ENCODE data around the gene GPATCH8. TPM values are rescaled to one million over a fixed set of nuclear protein-coding genes. Genes with fewer than 3 reads are reported as not detected.
A peak's percentile ranks its signal among the peaks of the same experiment; 100 is the strongest.
"Not testable (repeated sequence)": the region's sequence is repeated elsewhere in the genome, so short reads cannot be mapped to it uniquely, and the experiment has no call there.

Gene GPATCH8
- total RNA-seq, 1 experiment from 2014 or later = 20.0 TPM

DNA sequence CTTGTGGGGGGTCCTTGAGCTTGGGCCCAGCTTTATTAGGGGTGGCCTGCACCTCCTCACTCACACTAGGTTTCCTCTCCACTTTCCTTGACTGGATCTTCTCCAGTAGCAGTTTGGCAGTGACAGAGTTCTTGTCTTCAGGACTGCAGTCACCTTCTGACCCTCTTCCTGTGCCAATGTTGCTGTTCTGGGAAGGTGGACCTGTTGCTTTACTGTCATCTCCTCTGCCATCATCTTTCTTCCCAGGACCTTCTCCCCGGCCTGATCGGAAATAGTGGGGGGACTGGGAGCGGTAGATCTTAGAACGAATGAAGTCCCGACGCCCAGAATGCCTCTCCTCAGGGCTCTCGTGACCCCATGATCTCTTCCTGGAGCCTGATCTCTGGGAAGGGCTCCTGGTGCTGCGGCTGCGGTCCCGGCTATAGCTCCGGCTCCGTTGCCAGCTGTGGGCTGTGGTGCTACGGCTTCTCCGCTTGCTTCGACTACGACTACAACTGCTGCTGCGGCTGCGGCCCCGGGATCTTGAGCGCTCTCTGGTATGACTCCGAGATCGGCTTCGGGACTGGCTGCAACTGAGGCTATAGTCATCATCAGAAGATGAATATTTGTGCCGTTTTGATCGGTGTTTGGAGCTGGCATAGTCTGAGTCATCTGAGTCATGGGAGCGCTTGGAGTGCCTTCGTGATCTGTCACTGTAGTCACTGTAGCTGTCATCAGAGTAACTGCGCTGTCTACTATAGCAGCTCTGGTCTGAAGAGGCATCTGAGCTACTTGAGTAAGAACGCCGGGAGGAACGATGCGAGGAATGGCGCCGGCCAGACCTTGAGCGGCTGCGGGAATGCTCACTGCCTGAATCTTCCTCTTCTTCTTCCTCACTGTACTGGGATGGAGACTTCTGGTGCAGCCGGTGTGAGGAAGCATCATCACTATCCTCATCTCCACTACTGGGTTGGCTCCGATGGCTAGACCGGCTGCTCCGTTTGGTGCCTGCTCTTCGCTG is 104.2 kb downstream of the GPATCH8 start:
- DNase-seq (ENCODE audit: extremely low read depth, low read depth) = no peak

DNA sequence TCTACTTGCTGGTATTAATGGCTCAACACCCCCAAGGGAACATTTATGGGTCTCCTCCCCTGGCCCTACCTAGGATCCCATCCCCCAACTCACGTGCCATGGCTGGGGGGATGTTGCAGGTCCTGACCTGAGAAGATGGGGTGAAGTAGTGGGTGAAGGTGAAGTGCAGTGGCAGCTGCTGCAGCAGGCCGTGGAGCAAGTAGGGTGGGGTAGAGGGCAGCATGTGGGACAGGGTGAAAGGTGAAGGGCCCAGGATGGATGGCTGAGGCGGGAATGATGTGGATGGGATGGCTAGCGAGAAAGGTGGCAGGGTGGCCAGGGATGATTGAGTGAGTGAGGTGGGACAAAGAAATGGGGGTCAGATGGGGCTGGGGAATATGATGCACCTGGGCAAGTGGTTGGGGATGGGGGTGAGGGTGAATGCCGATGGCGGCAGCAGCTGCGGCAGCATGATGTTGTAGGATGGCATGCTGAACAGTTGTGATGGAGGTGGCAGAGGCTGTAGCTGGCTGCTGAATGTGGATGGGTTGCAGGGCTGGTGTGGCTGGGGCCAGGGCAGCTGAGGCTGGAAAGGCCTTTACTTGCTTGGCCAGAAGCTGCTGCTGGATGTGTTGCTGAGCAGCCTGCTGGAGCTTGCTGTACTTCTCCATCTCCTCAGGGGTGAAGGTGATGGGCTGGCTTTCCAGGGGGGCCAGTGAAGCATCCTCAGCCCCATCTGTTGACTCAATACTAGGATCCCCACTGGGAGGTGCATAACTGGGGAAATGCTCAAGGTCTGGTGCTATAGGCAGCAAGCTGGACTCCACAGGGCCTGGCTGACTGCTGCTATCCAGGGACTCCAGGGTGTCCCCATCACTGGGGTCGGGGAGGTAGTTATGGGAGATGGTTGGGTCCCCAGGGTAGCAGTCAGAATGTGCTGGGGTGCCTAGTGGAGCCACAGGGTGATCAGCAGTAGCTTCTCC is 105.4 kb downstream of the GPATCH8 start:
- no peak for DNase-seq (ENCODE audit: extremely low read depth, low read depth)

DNA sequence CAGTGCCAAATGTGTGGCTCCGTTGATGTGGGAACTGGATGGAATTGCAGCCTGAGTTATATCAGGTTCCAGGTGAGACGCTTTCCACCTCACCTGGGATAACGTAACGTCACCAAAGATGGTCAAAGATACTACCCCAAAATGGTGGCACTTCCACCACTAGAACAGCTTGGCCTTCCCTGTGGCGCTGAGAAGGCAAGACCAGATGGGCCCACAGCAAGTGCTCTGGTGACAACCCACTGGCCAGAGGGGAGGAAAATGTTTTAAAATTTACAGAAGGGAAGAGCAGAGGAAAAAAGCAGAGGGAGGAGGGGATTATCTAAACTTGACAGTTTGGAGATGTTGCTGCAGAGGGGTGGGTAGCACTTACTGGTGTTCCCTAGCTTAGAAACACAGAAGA is 106.3 kb downstream of the GPATCH8 start:
- no peak for DNase-seq (ENCODE audit: extremely low read depth, low read depth)

DNA sequence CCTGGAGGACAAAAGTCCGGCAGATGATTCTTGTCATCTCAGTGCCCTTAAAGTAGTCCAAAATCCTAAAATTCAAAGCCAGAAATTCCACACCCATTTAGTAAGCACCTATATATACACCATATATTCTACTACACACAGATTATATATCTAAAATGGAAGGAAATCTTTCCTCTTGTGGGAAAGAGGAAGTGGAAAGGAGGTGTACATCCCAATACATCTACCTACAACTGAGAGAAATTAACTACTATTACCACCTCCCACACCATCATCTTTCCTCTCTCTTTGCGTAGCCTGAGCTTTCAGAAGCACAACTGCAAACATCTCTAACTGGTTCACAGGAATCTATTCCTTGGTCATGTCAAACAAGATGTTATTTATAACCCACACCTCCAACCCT is 108.4 kb downstream of the GPATCH8 start:
- DNase-seq (ENCODE audit: extremely low read depth, low read depth) = no peak

DNA sequence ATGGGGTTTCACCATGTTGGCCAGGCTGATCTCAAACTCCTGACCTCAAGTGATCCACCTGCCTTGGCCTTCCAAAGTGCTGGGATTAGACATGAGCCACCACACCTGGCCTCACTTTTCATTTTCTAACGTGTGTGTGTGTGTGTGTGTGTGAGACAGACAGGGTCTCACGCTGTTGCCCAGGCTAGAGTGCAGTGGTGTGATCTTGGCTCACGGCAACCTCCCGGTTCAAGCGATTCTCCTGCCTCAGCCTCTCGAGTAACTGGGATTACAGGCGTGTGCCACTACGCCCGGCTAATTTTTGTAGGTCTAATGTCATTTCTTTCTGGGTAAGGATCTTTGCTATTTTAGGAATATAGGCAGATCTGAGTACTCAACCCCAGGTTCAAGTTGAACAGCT is 109.1 kb downstream of the GPATCH8 start:
- DNase-seq (ENCODE audit: extremely low read depth, low read depth) = not testable (repeated sequence)

DNA sequence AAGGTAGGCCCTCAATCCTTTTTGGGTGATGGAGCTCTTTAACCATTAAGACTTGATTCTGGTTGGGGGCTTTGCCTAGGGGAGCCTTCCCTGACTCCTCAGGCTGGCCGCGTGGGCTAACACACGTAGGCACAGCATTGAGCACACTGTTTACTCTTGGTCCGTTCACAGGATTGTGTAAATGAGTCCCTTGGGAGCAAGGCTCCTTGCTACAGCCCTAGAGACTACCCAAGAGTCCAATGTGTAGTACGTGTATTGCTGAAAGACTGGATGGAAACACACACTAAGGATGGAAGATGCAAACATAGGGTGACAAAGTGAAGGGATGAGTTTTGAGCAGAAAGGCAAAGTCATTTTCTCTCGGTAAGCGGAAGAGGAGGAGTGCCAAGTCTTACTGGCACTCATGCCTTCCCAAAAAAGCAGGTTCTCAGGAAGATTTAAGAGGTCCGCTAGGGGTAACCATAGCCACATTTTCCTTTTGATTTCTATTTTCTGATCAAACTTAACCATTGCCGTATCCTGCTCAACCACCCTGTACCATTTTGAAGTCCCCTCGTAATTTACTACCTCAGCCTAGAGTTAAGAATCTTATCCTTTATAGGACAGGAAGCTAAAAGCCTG is 112.8 kb downstream of the GPATCH8 start:
- peak; percentile 80 for DNase-seq (ENCODE audit: extremely low read depth, low read depth)

DNA sequence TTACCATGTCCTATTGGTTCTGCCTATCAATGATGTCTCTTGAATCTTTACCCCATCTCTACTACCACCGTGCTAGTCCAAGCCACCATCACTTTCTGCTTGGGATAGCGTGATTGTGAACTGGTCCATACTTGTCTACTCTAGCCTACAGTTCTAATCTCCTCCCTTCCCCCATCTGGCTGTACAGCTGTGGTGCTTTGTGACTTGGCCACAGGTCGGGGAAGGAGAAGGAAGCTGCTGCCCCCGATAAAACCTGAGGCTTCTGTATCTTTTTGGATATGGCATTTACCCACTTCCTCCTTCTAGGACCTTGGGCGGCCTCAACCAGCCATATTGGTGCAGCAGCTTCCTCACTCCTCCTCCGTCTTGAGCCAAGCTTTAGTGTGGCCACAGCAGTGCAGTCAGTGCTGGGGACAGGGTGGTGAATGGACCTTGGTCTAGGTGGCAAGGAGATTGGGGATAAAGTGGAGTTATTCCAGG is 113.4 kb downstream of the GPATCH8 start:
- no peak for DNase-seq (ENCODE audit: extremely low read depth, low read depth)

DNA sequence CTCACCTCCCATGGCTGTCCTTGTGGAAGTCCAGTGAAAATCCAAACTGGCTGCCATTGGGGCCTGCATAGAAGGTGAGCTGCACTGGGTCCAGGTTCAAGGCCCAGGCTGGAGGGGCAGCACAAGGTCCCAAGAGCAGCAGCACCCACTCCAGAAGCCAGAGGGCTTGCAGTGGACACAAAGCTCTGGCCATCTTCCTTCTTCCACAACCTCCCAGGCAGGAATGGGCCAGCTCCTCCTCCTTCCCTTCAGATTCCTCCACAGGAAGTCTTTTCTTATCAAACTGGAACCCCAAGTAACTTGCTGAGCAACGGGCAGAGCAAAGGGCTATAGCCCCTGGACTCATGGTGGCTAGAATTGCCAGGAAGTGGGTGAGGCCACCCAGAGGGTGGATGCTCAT is 113.9 kb downstream of the GPATCH8 start, which contains the start of gene ITGA2B:
Gene ITGA2B (minus strand): TSS at position 369 of the 400 bp plus-strand sequence. CDS start 176 bp downstream, at position 193.
- no peak for DNase-seq (ENCODE audit: extremely low read depth, low read depth)

DNA sequence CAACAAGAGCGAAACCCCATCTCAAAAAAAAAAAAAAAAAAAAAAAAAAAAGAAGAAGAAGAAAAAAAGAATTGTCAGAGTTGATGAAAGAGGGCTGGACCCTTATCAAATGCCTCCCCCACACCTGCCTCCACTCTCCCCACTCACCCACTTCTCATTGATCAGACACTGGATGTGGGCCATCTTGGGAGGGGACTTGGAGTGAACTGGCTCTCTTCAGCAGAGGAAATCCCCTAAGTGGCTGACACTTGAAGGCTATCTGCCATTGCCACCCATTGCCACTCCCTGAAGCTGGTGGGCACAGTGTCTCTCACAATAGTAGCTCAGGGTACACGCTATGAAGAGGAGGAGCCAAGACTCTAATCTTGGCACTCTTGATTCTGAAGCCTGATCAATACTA is 115.4 kb downstream of the GPATCH8 start:
- no peak for DNase-seq (ENCODE audit: extremely low read depth, low read depth)

DNA sequence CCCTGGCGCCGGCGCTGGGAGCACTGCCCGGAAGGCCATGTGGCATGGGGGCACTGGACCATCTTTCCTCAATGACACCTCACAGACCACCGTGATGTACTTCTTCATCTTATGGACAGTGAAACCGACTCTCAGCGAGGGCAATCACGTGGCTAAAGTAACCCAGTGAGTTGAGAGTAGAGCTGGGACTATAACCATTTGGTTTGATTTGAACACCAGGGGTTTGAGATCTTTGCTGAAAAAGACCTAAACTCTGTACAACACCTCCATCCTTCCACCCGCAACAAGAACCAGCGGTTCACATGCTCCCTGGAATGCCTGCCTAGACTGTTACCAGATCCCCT is 117.1 kb downstream of the GPATCH8 start:
- no peak for DNase-seq (ENCODE audit: extremely low read depth, low read depth)

DNA sequence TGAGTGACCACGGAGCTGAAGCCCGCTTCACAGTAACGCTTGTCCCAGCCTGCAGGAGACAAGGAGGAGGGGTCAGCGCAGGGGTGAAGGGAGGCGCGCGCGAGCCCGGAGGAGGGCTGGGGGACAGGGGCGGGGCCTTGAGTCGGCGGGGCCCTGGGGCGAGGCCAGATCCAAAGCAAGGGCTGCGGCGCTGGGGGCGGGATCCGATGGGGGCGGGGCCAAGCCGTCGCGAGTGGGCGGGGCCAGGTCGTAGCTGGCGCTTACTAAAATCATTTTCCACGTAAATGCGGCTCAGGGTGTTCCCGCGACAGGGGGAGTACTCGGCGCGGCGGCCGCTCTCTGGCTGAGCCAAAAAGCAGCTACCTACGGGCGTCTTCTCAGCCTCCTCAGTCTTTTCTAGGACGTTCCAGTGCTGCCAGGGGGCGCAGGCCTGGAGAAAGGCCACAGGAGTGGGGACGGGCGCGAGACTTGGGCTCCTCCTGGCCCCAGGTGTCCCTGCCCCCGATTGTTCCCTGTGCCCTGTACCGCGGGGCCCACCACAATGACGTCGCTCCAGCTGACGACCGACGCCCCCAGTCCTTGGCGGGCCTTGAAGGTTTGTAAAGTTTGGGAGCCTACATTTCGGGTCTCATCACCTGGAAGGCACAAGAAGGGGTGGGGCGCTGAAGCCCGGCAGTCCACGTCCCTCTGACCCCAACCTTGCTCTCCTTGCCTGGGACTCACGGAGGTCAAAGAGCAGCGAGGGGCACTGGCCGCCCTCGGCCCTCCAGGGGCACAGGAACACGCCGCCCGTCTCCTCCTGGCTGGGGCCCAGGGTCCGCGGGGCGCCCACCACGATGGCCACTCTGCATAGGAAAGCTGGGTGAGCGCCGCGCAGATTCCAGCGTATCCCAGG is 117.7 kb downstream of the GPATCH8 start:
- peak; percentile 67 for DNase-seq (ENCODE audit: extremely low read depth, low read depth)

DNA sequence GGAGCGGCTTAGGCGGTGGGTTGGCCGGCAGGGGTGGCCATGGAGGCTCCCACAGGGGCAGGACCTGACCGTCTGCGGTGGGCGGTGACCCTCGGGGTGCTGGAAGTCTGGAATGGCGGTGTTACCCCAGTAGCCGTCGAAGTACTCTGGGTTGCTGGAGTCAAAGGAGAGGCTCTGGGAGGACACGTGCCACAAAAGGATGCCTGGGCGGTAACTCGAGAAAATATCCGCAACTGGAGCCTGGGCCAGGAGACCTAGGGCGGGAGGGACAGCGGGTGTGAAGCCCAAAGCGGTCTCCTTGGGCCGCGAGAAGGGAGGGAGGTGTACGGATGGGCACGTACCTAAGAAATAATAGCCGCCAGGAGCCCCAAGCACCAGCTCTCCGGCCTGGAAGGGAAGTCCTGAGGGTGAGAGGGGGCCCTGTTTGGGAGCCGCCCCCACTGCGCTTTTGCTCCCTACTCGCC is 118.4 kb downstream of the GPATCH8 start:
- DNase-seq (ENCODE audit: extremely low read depth, low read depth) = no peak

DNA sequence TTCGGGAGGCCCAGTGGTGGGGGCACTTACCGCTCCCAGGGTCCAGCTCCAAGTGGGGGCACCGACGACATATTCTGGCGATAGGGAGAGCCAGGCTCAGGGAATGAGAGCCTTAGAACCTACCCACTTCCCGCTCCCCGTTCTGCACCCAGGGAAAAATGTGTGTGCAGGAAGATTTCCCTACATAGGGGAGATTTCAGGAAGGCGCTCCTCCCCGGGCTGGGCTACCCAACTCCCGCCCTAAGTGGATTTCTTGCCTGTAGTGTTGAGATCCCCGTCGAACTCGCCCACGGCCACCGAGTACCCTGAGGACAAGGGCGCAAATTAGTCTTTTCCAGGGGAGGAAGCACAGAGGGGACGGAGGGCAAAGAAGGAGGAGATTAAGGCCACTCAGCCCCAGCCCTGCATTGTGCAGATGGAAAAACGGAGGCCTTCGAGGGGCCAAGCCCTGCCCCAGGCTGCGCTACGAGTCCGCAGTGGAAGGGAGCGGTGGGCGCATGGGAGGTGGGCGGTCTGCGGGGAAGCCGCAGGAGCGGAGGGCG is 118.9 kb downstream of the GPATCH8 start:
- DNase-seq (ENCODE audit: extremely low read depth, low read depth) = no peak

DNA sequence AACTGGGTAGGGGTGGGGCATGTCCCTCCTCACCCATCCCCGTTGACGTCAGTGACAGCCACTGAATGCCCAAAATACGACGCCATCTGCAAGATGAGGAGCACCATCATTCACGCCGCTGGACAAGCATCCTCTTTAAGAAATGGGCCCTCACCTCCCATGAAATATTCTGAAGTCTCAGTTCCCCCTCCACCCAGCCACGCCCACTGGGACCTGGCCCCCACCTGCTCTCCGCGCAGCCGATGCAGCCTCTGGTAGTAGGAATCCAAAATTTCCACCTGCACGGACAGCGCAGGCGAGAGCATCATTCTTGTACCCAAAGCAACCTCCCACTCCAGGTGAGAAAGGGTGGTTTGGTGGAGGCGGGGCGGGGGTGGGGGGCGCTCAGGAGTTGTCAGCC is 119.3 kb downstream of the GPATCH8 start:
- no peak for DNase-seq (ENCODE audit: extremely low read depth, low read depth)

DNA sequence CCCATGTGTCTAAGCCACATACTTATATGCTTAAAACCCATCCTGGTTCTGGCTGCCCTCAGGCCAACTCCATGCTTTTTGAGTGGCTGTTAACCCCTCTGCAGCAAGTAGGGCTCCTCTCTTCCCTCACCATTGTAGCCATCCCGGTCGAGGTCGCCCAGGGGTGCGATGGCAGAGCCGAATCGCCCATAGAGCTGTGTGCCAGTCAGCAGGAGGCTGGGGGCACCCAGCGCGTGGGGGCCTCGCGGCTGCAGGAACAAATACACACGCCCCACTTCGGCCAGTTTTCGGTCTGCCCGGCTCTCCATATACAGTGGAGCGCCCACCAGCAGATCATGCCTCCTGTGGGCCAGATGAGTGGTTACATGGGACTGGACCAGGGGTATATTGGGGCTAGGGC is 119.8 kb downstream of the GPATCH8 start:
- no peak for DNase-seq (ENCODE audit: extremely low read depth, low read depth)

DNA sequence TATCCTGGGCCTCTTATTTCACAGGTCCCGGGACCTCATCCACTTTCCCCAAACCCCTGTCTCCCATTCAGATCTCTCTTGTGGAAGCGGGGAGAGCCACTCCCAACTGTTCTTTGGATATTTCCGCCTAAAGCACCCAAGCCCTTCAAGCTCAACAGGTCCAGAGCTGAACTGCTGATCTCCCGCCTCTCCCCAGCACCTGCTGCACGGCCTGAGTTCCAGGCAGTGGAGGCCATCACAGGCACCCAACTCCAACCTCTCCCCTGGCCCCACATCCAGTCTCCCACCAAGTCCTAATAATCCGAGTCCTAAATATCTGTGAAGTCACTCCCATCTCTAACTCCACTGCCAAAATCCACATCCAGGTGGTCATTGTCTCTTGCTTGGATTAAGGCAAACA is 120.3 kb downstream of the GPATCH8 start:
- DNase-seq (ENCODE audit: extremely low read depth, low read depth) = no peak

DNA sequence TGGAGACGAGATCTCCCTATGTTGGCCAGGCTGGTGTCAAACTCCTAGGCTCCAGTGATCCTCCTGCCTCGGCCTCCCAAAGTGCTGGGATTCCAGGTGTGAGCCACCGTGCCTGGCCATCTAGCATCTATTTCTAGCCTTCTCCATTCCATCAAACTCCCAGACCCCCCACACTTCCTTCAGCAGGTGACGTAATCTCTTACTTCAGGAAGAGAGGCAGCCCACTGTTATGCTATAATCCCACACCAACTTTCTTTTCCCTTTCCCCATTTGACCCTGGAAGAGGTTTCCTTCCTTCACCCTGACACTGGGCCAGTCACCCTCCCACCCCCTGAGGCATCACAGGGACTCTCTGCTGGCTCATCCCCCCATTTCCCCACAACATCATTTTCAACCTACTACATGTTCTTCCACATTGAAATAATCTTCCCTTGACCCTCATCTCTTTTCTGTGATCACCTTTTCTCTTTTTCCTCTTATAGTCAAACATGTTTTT is 121.3 kb downstream of the GPATCH8 start:
- DNase-seq (ENCODE audit: extremely low read depth, low read depth) = no peak

DNA sequence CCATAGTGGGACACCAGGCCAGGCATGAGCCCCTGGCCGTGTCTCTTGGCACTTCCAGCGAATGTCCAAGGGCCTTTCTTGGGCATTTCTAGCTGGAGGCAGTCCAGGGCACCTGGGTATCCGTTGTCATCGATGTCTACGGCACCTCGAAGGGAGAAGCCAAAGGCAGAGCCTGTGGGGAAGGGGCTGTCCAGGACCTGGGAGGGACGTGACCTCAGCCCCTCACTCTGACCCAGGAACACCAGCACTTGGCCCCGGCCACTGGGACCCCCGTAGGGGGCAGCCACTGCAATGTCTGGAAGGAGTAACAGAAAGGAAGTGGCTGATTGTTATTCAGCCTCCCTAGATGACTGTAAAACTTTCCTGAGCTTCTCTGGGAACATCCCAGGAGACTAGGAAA is 122.4 kb downstream of the GPATCH8 start:
- DNase-seq (ENCODE audit: extremely low read depth, low read depth) = no peak

DNA sequence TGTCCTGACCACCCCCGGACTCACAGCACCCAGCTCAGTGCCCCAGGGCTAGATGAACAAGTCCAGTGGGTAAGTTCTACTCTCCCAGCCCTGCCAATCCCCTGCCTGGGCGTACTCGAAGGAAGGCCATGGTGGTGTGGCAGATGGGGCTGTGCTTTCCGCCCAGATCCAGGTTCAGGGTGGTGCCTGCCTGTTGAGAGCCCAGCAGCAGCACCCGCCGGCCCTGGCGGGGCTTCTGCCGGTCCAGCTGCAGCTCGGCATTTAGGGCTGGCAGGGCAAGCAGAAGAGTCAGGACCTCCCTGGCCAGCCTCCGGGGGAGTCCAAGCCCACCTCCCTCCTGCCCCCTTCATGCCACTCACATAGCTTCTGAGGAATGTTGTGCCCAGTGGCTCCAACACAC is 123.3 kb downstream of the GPATCH8 start:
- DNase-seq (ENCODE audit: extremely low read depth, low read depth) = no peak
